ENCODE results near the gene SEPTIN3. TPM values are rescaled to one million over a fixed set of nuclear protein-coding genes. Genes with fewer than 3 reads are reported as not detected.

Gene SEPTIN3
- total RNA-seq, 4 donors from 2014 or later = 24.3 to 37.9 (median 32.8) TPM

DNA sequence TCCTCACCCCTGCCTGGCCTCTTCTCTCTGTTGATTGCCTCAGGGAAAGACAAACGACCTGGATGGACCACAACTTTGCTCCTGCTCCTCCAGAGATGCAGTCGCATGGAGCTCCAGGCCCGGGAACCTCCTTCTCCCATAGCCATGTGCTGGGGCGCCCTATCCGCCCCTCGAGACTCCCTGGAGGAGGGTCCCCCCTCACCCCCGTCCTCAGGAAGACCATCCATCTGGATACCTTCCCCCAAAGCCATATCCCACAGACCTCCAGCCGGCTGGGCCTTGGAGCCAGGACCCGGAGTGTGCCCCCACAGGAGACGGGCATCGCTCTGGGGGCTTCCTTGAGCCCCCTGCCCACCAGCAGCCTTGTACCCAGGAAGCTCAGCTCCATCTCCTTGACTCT, 2.2 kb downstream of the SEPTIN3 start:
- peaks cover 0 to 21% (median 2%) of the 10 kb centered on the region in 4 donors for H3K4me1 ChIP-seq
- H3K36me3 ChIP-seq = no peaks in the 10 kb centered on the region

GRCh38 chr22:41974691-41975290, 5.5 kb downstream of the SEPTIN3 start:
- Histone ChIP-seq H3K27me3 (peaks cover 0 to 40% of the 10 kb centered on the region in 2 donors), H3K4me1 (peaks cover 0 to 25% (median 2%) of the 10 kb centered on the region in 4 donors), H3K36me3 (no peaks in the 10 kb centered on the region), H3K27ac (peak overlapping the region in 2 of 4 donors; percentile 43 to 79), H3K9me3 (no peaks in the 10 kb centered on the region), H3K4me3 (no peak overlapping the region)
- TF ChIP-seq POLR2A (IDR thresholded peaks at IDR 0.05) (no peak), CTCF (IDR thresholded peaks at IDR 0.05) (no peak), EP300 (IDR thresholded peaks at IDR 0.05) (no peak)
- DNase-seq (ENCODE audit: low spot score in 2 of 2) = no peak
- WGBS, 2 donors = 69 to 86% methylated on average over 10 of the region's 10 CpGs

More for the DNA sequence above, 2.2 kb downstream of the SEPTIN3 start:
- H3K27ac ChIP-seq = peak overlapping the region in 2 of 4 donors; percentile 70 to 88
- no peak for TF ChIP-seq POLR2A (IDR thresholded peaks at IDR 0.05)
- TF ChIP-seq CTCF (IDR thresholded peaks at IDR 0.05) = no peak
- TF ChIP-seq EP300 (IDR thresholded peaks at IDR 0.05) = no peak
- no peaks in the 10 kb centered on the region for H3K9me3 ChIP-seq
- no peak overlapping the region for H3K4me3 ChIP-seq
- no peak for DNase-seq (ENCODE audit: low spot score in 2 of 2)
- peaks cover 0 to 27% of the 10 kb centered on the region in 2 donors for H3K27me3 ChIP-seq
- WGBS, 2 donors = 87% methylated on average over 11 of the region's 11 CpGs

DNA sequence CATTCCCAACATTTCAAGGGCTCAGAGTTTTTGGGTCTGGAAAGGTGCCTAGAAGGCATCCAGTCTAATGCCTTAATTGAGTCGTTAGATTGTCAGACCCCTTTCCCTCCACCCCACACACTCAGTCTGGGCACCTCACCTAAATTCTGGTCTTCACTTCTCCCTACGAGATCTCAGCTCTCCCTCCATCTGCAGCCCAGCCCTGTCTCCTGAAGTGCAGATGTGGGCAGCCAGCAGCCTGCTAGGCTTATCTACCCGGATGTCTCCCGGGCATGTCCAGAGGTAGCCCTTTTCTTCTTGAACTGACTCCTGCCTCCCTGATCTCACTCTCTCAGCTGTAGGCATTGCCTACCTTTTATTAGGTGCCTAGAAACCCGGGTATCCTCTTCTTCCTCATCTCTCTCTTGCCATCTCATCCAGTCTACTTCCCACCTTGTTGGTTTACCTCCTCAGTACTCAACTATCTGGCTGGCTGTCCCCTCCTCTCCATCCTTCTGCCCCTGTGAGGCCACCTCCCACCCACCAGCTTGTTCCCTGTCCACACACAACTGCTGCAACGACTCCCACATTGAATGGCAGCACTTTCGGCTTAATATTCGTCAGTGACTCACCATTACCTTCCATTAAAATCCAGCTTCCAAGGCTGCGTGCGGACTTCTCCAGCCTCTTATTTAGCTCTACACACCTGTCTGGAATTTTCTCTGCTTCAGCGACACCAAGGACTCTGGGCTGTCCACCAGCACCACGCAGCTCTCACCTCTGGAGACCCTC, 6.2 kb downstream of the SEPTIN3 start:
- TF ChIP-seq CTCF (IDR thresholded peaks at IDR 0.05) = no peak
- TF ChIP-seq POLR2A (IDR thresholded peaks at IDR 0.05) = no peak
- no peak for TF ChIP-seq EP300 (IDR thresholded peaks at IDR 0.05)
- Histone ChIP-seq H3K36me3 (no peaks in the 10 kb centered on the region), H3K4me1 (peaks cover 0 to 25% (median 2%) of the 10 kb centered on the region in 4 donors), H3K27me3 (peaks cover 0 to 40% of the 10 kb centered on the region in 2 donors), H3K27ac (peak overlapping the region in 3 of 4 donors; percentile 36 to 79 (median 76)), H3K9me3 (no peaks in the 10 kb centered on the region), H3K4me3 (no peak overlapping the region)
- WGBS, 2 donors = 66 to 69% methylated on average over 12 of the region's 12 CpGs
- DNase-seq (ENCODE audit: low spot score in 2 of 2) = no peak

GRCh38 chr22:41976070-41976901, 7.0 kb downstream of the SEPTIN3 start:
- H3K27ac ChIP-seq = peak overlapping the region in 3 of 4 donors; percentile 36 to 79 (median 76)
- no peaks in the 10 kb centered on the region for H3K9me3 ChIP-seq
- no peaks in the 10 kb centered on the region for H3K36me3 ChIP-seq
- H3K4me3 ChIP-seq = peak overlapping the region; percentile 41 to 61 (median 50)
- TF ChIP-seq CTCF (IDR thresholded peaks at IDR 0.05) (no peak), EP300 (IDR thresholded peaks at IDR 0.05) (no peak), POLR2A (IDR thresholded peaks at IDR 0.05) (no peak)
- H3K27me3 ChIP-seq = peaks cover 0 to 40% of the 10 kb centered on the region in 2 donors
- peaks cover 0 to 25% (median 2%) of the 10 kb centered on the region in 4 donors for H3K4me1 ChIP-seq
- DNase-seq (ENCODE audit: low spot score in 2 of 2) = no peak
- 3 to 14% methylated on average over 9 to 29 of the region's 72 CpGs for WGBS, 2 donors

Measured in tibial nerve (tissue), 4 donors.